Cardiac fibroblast (primary cell): Measurements from ENCODE around the gene FUT4.

ENCODE experiments used
- DNase-seq, 2 donors: peaks; one replicate each; pipeline versions ENCODE4 v3.0.0 to v3.0.0-alpha.2; 2010; ENCODE audit warnings: low read depth in 2 of 2
- H3K4me3 ChIP-seq, 2 donors: replicated peaks in 1 of 2; 1 replicate in 1 of 2; 2 replicates in 1 of 2; pipeline ENCODE4 v1.5.1; 2011; ENCODE audit warnings: low read depth in 2 of 2, low read length in 2 of 2, mild to moderate bottlenecking in 2 of 2, moderate library complexity in 1 of 2
- TF ChIP-seq, protein P1 (sequence below): IDR thresholded peaks from one replicate; pipeline ENCODE4 v1.5.1; 2011; ENCODE audit warnings: low read depth, mild to moderate bottlenecking, low read length, inconsistent platforms

The FUT4 gene

DNA sequence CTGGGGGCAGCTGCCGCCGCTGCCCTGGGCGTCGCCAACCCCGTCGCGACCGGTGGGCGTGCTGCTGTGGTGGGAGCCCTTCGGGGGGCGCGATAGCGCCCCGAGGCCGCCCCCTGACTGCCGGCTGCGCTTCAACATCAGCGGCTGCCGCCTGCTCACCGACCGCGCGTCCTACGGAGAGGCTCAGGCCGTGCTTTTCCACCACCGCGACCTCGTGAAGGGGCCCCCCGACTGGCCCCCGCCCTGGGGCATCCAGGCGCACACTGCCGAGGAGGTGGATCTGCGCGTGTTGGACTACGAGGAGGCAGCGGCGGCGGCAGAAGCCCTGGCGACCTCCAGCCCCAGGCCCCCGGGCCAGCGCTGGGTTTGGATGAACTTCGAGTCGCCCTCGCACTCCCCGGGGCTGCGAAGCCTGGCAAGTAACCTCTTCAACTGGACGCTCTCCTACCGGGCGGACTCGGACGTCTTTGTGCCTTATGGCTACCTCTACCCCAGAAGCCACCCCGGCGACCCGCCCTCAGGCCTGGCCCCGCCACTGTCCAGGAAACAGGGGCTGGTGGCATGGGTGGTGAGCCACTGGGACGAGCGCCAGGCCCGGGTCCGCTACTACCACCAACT lies 1.0 kb downstream of the FUT4 start:
- peak in 1 of 2 donors; percentile 12 for DNase-seq
- TF ChIP-seq, protein P1, sequence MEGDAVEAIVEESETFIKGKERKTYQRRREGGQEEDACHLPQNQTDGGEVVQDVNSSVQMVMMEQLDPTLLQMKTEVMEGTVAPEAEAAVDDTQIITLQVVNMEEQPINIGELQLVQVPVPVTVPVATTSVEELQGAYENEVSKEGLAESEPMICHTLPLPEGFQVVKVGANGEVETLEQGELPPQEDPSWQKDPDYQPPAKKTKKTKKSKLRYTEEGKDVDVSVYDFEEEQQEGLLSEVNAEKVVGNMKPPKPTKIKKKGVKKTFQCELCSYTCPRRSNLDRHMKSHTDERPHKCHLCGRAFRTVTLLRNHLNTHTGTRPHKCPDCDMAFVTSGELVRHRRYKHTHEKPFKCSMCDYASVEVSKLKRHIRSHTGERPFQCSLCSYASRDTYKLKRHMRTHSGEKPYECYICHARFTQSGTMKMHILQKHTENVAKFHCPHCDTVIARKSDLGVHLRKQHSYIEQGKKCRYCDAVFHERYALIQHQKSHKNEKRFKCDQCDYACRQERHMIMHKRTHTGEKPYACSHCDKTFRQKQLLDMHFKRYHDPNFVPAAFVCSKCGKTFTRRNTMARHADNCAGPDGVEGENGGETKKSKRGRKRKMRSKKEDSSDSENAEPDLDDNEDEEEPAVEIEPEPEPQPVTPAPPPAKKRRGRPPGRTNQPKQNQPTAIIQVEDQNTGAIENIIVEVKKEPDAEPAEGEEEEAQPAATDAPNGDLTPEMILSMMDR, result no peak
- peak overlapping the region; percentile 57 to 65 for H3K4me3 ChIP-seq

DNA sequence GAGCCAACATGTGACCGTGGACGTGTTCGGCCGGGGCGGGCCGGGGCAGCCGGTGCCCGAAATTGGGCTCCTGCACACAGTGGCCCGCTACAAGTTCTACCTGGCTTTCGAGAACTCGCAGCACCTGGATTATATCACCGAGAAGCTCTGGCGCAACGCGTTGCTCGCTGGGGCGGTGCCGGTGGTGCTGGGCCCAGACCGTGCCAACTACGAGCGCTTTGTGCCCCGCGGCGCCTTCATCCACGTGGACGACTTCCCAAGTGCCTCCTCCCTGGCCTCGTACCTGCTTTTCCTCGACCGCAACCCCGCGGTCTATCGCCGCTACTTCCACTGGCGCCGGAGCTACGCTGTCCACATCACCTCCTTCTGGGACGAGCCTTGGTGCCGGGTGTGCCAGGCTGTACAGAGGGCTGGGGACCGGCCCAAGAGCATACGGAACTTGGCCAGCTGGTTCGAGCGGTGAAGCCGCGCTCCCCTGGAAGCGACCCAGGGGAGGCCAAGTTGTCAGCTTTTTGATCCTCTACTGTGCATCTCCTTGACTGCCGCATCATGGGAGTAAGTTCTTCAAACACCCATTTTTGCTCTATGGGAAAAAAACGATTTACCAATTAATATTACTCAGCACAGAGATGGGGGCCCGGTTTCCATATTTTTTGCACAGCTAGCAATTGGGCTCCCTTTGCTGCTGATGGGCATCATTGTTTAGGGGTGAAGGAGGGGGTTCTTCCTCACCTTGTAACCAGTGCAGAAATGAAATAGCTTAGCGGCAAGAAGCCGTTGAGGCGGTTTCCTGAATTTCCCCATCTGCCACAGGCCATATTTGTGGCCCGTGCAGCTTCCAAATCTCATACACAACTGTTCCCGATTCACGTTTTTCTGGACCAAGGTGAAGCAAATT lies 1.8 kb downstream of the FUT4 start:
- no peak for DNase-seq
- TF ChIP-seq, protein P1, result no peak

DNA sequence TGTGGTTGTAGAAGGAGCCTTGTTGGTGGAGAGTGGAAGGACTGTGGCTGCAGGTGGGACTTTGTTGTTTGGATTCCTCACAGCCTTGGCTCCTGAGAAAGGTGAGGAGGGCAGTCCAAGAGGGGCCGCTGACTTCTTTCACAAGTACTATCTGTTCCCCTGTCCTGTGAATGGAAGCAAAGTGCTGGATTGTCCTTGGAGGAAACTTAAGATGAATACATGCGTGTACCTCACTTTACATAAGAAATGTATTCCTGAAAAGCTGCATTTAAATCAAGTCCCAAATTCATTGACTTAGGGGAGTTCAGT lies 2.4 kb downstream of the FUT4 start:
- H3K4me3 ChIP-seq, result peak overlapping the region in 1 of 2 donors; percentile 65
- TF ChIP-seq, protein P1, result no peak
- DNase-seq, result no peak

More for the DNA sequence above, 1.8 kb downstream of the FUT4 start:
- H3K4me3 ChIP-seq, result peak overlapping the region; percentile 57 to 65

DNA sequence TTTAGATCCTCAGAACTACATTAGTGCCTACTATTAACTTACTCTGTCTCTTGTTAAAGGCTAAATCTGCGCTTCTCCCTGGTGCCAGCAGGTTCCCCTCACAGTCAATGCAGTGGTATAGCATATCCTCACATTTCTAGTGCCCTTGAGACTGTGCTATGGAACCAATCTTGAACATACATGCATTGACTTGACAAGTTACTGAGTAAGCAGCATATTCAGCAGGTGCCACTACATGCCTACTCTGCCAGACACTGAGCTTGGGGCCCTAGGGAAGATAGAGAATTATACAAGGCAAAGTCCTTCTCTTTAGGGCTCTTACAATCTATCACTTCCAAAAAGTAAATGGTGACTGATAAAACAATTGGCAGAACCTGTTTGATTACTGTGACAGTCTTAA lies 3.2 kb downstream of the FUT4 start:
- TF ChIP-seq, protein P1, result no peak
- peak overlapping the region in 1 of 2 donors; percentile 65 for H3K4me3 ChIP-seq
- DNase-seq, result no peak

DNA sequence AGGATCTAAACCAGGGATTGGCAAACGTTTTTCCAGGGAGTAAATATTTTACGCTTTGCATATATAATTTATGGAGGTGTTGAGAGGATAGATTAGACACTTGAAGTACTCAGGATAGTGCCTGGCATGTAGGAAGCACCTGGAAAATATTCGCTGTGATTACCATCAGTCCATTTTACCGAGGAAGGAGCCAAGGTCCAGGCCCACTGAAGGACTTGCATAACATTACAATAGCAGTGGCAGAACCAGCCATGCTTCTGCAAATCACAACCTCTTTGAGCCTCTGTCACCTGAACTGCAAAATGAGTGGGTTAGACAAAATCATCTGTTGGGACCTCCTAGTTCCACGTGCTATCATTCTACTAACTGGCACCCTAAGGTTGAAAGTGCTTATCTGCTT lies 5.4 kb downstream of the FUT4 start:
- DNase-seq, result no peak
- no peak overlapping the region for H3K4me3 ChIP-seq
- TF ChIP-seq, protein P1, result no peak

DNA sequence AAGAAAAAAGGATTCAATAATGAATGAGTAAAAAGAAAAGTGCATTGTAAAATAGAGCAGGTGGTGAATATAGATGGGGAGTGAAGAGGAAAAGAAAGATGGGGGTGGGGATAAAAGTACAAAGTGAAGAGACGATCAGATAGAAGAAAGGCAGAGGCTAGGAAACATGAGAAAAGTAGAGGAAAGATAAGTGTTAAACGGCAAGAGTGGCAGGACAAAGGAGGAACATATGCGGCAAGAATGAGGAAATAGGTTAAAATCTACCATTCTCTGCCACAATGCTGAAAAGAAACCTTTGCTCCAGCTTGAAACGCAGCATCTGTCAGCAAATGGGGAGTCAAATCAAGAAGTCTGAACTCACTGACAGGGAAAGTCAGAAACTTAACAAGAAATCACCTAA lies 6.8 kb downstream of the FUT4 start:
- H3K4me3 ChIP-seq, result no peak overlapping the region
- no peak for DNase-seq
- TF ChIP-seq, protein P1, result no peak
